ENCODE measurements around the gene TMEM51.

TMEM51 gene

DNA sequence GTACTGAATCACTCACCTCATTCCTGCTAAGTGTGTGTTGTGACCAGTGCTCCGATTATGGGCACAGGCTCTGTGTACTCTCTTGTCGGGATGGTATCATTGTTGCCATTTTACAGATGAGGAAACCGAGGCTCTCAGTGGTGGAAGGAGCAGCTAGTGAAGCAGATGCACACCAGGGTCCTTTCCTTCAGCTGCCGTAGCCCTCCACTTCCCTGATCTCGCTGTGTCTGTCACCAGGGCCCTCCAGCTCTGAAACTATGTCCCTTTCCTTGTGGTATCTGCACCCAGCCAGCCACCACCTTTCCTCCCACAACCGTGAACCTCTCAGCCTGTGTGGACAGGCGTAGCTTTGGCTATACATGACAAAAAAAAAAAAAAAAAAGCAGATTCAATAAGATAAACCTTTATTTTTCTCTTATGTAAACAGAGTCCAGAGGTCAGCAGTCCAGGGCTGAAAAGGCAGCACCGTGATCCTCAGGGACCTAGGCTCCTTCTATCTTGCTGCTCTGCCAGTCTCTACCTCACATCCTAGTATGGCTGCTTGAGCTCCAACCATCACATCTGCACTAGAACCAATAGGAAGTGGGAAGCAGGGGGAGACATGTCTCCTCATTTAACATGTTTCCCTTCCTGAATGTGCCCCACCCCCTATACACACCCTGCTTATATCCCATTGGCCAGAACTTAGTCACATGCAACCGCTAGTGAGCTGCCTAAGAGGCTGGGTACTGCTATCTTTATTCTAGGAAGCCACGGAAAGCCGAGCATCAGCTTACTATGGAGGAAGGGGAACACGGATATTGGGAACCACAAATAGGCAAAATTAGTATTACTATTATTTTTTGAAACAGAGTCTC, 44.3 kb downstream of the TMEM51 start:
- DNase-seq = no peak

- no peak for DNase-seq
These were observed 45.1 kb downstream of the TMEM51 start for GRCh38 chr1:15198684-15199083.

DNA sequence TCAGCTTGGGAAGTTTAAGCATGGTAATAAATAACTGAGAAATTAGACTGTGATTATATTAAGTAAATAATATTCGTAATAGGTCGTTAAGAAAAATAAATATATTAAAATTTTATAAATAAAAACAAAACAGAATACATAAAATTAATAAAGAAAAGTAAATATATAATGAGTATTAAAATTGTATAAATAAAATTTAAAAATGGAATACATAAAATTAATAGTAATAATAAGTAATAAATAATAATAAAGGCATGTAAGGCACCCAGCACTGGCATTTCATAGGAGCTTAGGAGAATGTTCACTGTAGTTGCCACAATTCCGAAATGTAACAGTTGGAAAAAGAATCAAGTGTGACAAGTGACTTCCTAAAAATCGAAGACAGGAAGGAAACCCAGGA, 47.7 kb downstream of the TMEM51 start:
- DNase-seq = no peak

- no peak for DNase-seq
These were observed 48.5 kb downstream of the TMEM51 start for GRCh38 chr1:15201849-15202551.

DNA sequence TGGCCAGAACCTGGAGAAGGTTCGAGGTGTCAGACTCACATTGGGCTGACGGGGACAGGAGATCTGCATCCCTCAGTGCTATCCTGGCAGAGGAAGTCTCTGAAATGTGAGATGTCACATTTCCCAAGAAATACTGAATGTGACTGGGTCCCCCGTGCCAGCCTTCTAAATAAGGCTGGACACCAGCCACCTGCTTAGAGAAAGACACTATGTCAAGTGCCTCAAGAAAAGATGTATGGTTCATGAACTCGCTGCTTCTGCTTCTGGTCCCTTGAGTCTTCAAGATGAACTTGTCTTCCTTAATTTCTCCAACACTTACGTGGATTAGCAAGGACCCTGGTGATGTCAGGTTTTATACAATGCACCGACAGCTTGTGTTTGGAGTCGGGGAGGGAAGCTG, 51.4 kb downstream of the TMEM51 start:
- DNase-seq = no peak

DNA sequence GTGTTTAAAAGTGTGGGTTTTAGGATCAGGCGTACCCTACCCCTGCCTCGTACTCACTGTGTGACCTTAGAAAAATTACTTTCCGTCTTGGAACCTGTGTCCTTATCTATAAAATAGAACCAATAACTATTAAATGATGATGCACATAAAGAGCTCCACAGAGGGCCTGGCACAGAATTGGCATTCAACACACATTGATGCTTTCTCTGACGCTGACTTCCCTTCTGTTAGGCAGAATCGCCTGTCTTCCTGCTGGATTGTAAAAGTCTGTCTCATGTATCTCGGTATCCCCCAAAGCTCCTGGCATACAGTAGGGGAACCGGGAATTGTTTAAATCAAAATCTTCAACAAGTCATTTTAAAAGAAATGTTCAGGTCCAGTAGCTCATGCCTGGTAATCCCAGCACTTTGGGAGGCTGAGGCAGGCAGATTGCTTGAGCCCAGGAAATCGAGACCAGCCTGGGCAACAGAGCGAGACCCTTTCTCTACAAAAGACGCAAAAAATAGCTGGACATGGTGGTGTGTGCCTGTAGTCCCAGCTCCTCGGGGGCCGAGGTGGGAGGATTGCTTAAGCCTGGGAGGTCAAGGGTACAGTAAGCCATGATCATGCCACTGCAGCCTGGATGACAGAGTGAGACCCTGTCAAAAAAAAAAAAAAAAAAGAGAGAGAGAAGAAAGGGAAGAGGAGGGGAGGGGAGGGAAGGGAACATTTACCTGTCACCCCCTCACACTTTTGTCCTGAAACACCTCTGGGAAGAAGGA, 52.2 kb downstream of the TMEM51 start:
- no peak for DNase-seq

- DNase-seq = no peak
These were observed 53.0 kb downstream of the TMEM51 start for GRCh38 chr1:15206418-15207030.

GRCh38 chr1:15207031-15207828, 53.7 kb downstream of the TMEM51 start:
- no peak for DNase-seq

DNA sequence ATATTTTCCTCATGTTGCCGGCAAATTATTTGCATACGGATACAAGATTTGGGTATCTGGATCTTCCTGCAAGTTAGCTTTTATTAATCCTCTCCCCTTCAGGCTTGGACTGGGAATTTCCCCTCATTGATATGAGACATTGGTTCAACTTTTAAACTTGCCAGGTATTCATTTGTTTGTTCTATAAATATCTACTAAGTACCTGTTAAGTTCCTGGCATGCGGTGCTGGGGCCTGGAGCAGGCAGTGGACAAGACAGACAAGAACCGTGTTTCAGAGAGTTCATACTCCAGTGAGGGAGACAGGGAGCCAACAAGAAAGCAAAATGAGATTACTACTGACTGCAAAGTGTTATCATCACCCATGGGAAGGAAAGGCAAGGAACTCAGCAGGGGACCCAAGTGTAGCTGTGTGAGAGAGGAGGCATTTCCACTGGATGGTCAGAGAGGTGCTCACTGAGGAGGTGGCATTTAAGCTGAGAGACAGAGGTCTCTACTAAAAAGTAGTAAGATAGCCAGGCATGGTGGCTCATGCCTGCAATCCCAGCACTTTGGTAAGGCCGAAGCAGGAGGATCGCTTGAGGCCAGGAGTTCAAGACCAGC, 54.4 kb downstream of the TMEM51 start:
- no peak for DNase-seq

DNA sequence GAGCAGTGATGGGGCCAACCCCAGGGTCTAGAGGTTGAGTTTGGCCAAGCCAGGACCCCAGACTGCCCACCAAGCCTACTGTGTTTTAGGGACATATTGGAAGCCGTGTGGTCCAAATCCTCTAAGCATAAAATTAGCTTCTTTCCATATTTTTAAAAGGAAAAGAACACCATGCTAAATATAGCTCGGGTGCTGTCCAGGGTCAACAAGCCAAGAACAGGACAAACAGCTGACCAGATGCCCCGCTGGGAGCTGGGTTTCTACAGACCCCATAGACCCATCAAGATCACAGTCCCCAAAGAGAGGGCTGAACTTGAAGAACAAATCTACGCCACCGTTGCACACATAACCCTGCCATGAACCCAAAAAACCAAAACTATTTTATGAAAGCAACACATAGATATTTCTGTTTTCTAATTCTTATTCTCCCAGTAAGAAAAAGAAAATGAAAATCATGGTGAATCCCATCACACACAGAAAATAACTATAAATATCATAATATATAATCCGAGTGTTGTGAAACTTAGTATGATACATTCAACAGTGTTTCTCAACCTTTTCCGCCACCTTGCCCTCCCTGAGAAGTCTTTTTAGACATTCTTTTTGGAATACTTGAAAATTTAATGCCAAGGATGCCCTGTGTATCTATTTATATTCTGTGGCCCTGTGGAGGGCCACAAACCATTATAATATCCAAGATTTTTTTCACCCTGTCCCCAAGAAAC, 57.3 kb downstream of the TMEM51 start:
- DNase-seq = no peak

DNA sequence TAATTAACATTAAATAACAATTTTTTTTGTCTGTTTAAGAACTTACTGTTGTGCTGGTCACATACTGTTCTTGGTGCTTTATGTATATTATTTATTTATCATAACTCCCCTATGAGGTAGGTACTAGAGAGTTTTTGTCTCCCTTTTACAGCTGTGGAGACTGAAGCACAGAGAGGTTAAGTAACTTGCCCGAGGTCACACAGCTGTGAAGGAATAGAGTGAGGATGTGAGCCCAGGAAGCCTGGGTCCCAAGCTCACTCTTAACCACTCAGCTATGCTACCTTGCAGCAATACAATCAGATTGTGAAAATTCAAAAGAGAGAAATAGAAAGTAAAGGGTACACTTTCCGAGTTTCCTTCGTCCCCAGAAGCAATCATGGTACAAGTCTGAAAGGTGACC, 57.9 kb downstream of the TMEM51 start:
- no peak for DNase-seq

DNA sequence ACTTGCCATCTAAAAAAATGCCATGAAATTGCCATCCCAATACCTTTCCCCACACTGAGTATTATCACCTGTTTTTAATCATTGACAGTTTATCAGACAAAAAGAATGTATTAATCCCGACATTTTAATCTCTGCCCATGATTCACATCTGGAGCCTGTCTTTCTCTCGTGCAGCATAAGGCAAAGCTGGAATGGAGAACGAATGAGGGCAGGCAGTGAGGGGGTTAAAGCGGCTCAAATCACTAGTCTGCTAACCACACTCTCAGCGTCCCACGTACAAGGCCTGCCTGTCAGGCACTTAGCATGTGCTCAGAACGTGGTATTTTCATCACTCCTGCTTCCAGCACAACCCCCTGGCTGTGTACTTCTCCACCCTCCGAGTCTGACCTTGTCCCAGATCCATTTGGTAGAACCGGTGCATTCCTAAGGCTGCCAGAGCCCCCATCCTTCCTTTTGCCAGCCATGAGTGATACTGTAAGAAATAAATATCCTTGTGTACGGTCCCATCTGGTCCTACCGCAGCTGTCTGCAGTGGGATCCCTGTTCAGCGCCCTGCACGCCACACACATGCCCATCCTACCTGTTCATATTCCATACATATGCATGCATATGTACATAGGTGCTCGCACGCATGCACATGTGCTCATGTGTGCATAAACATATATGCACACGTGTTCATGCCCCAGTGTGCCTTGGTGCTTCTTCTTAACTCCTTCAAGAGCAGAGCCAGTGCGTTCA, 58.8 kb downstream of the TMEM51 start:
- no peak for DNase-seq

- DNase-seq = no peak
These were observed 59.4 kb downstream of the TMEM51 start for GRCh38 chr1:15212954-15213291.

- no peak for DNase-seq
These were observed 59.8 kb downstream of the TMEM51 start for GRCh38 chr1:15213341-15213821.

DNA sequence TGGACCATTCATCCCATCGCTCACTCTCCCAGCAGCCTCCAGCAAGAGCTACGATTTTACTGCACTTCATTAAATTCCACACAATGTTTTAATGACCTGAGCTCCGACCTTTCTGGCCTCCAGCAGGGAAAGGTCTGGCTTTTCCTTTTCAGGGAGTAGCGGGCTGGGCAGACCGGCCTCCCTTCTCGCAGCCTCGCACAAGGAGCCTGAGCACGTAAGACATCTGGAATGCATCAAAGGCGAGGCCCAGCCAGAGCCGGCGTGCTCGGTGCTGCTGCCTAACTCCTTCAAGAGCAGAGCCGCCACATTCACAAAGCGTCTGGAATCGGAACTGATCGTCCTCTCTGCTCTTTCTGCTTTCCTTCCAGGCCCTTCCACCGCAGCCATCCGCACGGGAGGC, 61.0 kb downstream of the TMEM51 start:
- no peak for DNase-seq

GRCh38 chr1:15215116-15215515, 61.6 kb downstream of the TMEM51 start:
- DNase-seq = no peak

DNA sequence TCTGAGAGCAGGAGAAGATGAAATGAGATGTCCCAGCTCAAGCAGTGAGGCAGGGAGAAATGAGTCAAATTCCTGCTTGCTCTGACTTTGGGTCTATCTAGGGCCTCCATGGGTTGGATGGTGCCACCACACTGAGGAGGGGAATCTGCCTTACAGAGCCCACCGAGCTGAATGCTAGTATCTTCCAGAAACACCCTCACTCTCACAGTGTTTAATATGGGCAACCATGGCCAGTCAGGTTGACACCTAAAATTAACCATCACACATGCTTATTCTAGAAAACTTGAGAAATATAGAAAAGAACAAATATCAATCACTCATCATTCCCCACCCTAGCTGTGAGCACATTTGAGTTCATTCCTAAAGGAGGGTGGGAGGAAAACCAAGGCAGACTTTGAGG, 64.1 kb downstream of the TMEM51 start:
- no peak for DNase-seq

DNA sequence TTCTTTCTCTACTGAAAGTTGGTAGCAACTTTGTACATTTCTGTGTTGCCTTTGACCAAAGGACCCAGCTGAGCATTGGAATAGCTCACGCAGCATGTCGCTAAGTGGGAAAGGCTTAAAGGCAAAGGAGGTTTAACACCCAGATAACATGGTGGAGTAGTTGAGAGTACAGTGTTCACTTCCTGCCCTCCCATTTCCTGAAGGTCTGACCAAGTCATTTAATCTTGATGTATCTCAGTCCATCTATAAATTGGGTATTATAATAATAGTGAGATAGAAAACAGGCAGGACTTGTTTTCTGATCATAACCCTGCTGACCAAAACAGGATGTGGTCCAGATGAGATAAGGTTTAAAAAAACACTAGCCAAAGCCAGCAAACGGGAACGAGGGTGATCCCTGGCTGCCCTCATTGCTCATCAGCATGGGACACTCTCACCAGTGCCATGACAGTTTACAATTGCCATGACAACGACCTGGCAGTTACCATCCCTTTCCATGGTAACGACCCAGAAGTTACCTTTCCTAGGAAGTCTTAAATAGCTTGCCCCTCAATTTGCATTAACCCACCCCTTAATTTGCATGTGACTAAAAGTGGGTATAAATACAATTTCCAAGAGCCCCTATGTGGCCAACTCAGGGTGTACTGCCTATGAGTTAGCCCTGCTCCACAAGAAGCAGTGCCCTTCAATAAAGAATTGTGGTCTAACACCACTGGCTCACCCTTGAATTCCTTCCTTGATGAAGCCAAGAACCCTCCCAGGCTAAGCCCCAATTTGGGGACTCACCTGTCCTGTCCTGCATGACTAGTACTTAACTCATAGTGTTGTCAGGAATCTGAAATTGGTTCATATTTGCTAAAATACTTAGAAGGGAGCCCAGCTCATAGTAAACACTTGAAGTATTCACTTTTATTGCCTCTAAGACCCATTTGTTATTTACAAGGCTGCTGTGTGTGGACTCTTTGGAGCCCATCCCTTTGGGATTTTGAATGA, 65.0 kb downstream of the TMEM51 start:
- no peak for DNase-seq
